H1 (cell line): ENCODE measurements around the gene PTGFR. TPM values are rescaled to one million over a fixed set of nuclear protein-coding genes. Genes with fewer than 3 reads are reported as not detected.

Source experiments
- CTCF ChIA-PET: fragments of 300-600 bp; sonication (Branson Sonifier 250); formaldehyde crosslinking; loops from one replicate; lab custom pipeline; 2021; ENCODE audit not compliant: partially characterized antibody; lab: Charles Lee
- POLR2A ChIA-PET: fragments of 300-600 bp; sonication (Branson Sonifier 250); formaldehyde crosslinking; loops from one replicate; lab custom pipeline; 2021; ENCODE audit warnings: inconsistent platforms; ENCODE audit not compliant: partially characterized antibody; lab: Charles Lee
- DNase-seq, 2 experiments: peaks; one replicate each; pipeline versions ENCODE4 v3.0.0 to v3.0.0-alpha.2; 2010 to 2022; ENCODE audit warnings: low spot score in 2 of 2, low read depth in 1 of 2, mixed read lengths in 1 of 2
- FAIRE-seq: peaks from 2 replicates; lab custom pipeline; 2011; peaks lifted over from hg19 to GRCh38; lab: Jason Lieb, UNC
- H2AFZ ChIP-seq: 2 replicates; pipeline ENCODE4 v1.8.1; 2012; ENCODE audit warnings: low read length, inconsistent platforms
- H2AK5ac ChIP-seq: 2 replicates; pipeline ENCODE4 v1.6.1; 2013; ENCODE audit warnings: low read depth, low read length
- H2BK120ac ChIP-seq: replicated peaks from 2 replicates; pipeline ENCODE3; 2013; ENCODE audit warnings: low read depth, low read length, inconsistent platforms
- H2BK12ac ChIP-seq: 2 replicates; pipeline ENCODE4 v1.6.1; 2013; ENCODE audit warnings: low read depth, low read length
- H2BK15ac ChIP-seq: 2 replicates; pipeline ENCODE4 v1.6.1; 2013; ENCODE audit warnings: low read length
- H2BK20ac ChIP-seq: 2 replicates; pipeline ENCODE4 v1.6.1; 2013; ENCODE audit warnings: low read length
- H2BK5ac ChIP-seq: 2 replicates; pipeline ENCODE4 v1.6.1; 2013; ENCODE audit warnings: low read depth, low read length
- H3K14ac ChIP-seq: 2 replicates; pipeline ENCODE4 v1.6.1; 2013; ENCODE audit warnings: inconsistent platforms; ENCODE audit not compliant: insufficient read length
- H3K18ac ChIP-seq: 2 replicates; pipeline ENCODE4 v1.6.1; 2013; ENCODE audit warnings: low read length; ENCODE audit errors: extremely low read depth
- H3K23ac ChIP-seq: 2 replicates; pipeline ENCODE4 v1.6.1; 2013; ENCODE audit warnings: inconsistent platforms; ENCODE audit not compliant: insufficient read length
- H3K23me2 ChIP-seq: 2 replicates; pipeline ENCODE4 v1.6.1; 2013; ENCODE audit warnings: low read depth, low read length
- H3K27ac ChIP-seq: 2 replicates; pipeline ENCODE4 v1.6.1; 2011; ENCODE audit warnings: low read depth, low read length, inconsistent platforms
- H3K27me3 ChIP-seq, 4 experiments: replicated peaks in 1 of 4; 1 replicate in 1 of 4; 2 replicates in 3 of 4; pipeline versions ENCODE4 v1.6.1 to v1.8.1; 2011 to 2013; ENCODE audit warnings: low read length in 3 of 4, mild to moderate bottlenecking in 3 of 4, inconsistent platforms in 2 of 4, mixed read lengths in 2 of 4, moderate library complexity in 1 of 4; ENCODE audit not compliant: control insufficient read depth in 3 of 4, insufficient read depth in 3 of 4; ENCODE audit errors: extremely low read depth in 1 of 4
- H3K36me3 ChIP-seq, 4 experiments: 2 replicates each; pipeline versions ENCODE4 v1.6.1 to v1.8.1; 2011 to 2013; ENCODE audit warnings: mild to moderate bottlenecking in 4 of 4, low read length in 3 of 4, moderate library complexity in 2 of 4, control low read depth in 1 of 4, inconsistent platforms in 1 of 4; ENCODE audit not compliant: insufficient read depth in 4 of 4, control insufficient read depth in 2 of 4
- H3K4ac ChIP-seq: replicated peaks from 2 replicates; pipeline ENCODE3; 2013; ENCODE audit warnings: low read length, low read depth, mixed read lengths, inconsistent platforms; ENCODE audit not compliant: insufficient read length
- H3K4me1 ChIP-seq, 4 experiments: replicated peaks in 1 of 4; 1 replicate in 1 of 4; 2 replicates in 3 of 4; pipeline versions ENCODE4 v1.6.1 to v1.8.1; 2011 to 2013; ENCODE audit warnings: low read length in 3 of 4, inconsistent platforms in 2 of 4, mixed read lengths in 1 of 4; ENCODE audit not compliant: insufficient read depth in 4 of 4, control insufficient read depth in 3 of 4
- H3K4me2 ChIP-seq, 2 experiments: 2 replicates each; pipeline versions ENCODE4 v1.6.1 to v1.8.1; 2011 to 2013; ENCODE audit warnings: low read depth in 2 of 2, low read length in 2 of 2, control low read depth in 1 of 2, inconsistent platforms in 1 of 2, mild to moderate bottlenecking in 1 of 2; ENCODE audit not compliant: insufficient read depth in 1 of 2
- H3K4me3 ChIP-seq, 4 experiments: fragments of 200-600, 300-600 bp in 1 of 4; sonication (generic), shearing (Covaris generic), sonication (Bioruptor Twin) in 1 of 4; 2 replicates each; pipeline versions ENCODE4 v1.5.1 to v1.8.1; 2011 to 2016; ENCODE audit warnings: low read length in 4 of 4, low read depth in 3 of 4, control low read depth in 2 of 4, inconsistent platforms in 2 of 4, mild to moderate bottlenecking in 2 of 4, mixed read lengths in 1 of 4, moderate library complexity in 1 of 4; ENCODE audit not compliant: insufficient read depth in 2 of 4; ENCODE audit errors: extremely low read depth in 1 of 4
- H3K56ac ChIP-seq: replicated peaks from 2 replicates; pipeline ENCODE3; 2013; ENCODE audit warnings: low read depth, mild to moderate bottlenecking, mixed read lengths, low read length, inconsistent platforms; ENCODE audit not compliant: insufficient read length
- H3K79me1 ChIP-seq: 2 replicates; pipeline ENCODE4 v1.6.1; 2013; ENCODE audit warnings: low read depth, low read length, control low read depth
- H3K79me2 ChIP-seq, 2 experiments: 2 replicates each; pipeline versions ENCODE4 v1.6.1 to v1.8.1; 2012 to 2013; ENCODE audit warnings: low read length in 2 of 2, mild to moderate bottlenecking in 2 of 2, inconsistent platforms in 1 of 2; ENCODE audit not compliant: insufficient read depth in 2 of 2, control insufficient read depth in 1 of 2
- H3K9ac ChIP-seq, 4 experiments: replicated peaks in 1 of 4; 1 replicate in 1 of 4; 2 replicates in 3 of 4; pipeline versions ENCODE4 v1.6.1 to v1.8.1; 2011 to 2013; ENCODE audit warnings: low read depth in 3 of 4, low read length in 3 of 4, control low read depth in 2 of 4, mild to moderate bottlenecking in 2 of 4, moderate library complexity in 2 of 4, inconsistent platforms in 1 of 4; ENCODE audit errors: extremely low read depth in 1 of 4
- H3K9me3 ChIP-seq, 2 experiments: 2 replicates each; pipeline versions ENCODE4 v1.6.1 to v1.8.1; 2012 to 2013; ENCODE audit warnings: mild to moderate bottlenecking in 2 of 2, moderate library complexity in 2 of 2, control low read depth in 1 of 2, inconsistent platforms in 1 of 2, low read depth in 1 of 2, low read length in 1 of 2, mixed read lengths in 1 of 2; ENCODE audit not compliant: insufficient read depth in 2 of 2
- H4K20me1 ChIP-seq, 2 experiments: replicated peaks in 1 of 2; 2 replicates each; pipeline versions ENCODE3 to v1.8.1; 2011 to 2013; ENCODE audit warnings: inconsistent platforms in 2 of 2, low read length in 2 of 2, mild to moderate bottlenecking in 1 of 2; ENCODE audit not compliant: insufficient read depth in 2 of 2, control insufficient read depth in 1 of 2
- H4K5ac ChIP-seq: 2 replicates; pipeline ENCODE4 v1.6.1; 2013; ENCODE audit warnings: low read length, low read depth, mixed read lengths, inconsistent platforms; ENCODE audit not compliant: insufficient read length
- H4K8ac ChIP-seq: 2 replicates; pipeline ENCODE4 v1.8.0; 2013; ENCODE audit warnings: mild to moderate bottlenecking, moderate library complexity, low read length, inconsistent platforms; ENCODE audit not compliant: insufficient read depth; ENCODE audit errors: extremely low read depth
- H4K91ac ChIP-seq: replicated peaks from 2 replicates; pipeline ENCODE3; 2013; ENCODE audit warnings: low read length, mixed read lengths, inconsistent platforms; ENCODE audit not compliant: insufficient read length
- BACH1 ChIP-seq: IDR thresholded peaks from 2 replicates; pipeline ENCODE4 v1.6.1; 2012; ENCODE audit warnings: low read length, improper control_type of control experiment
- CHD1 ChIP-seq: IDR thresholded peaks from 2 replicates; pipeline ENCODE4 v1.6.1; 2012; ENCODE audit warnings: low read depth, low read length, improper control_type of control experiment
- GTF2F1 ChIP-seq: IDR thresholded peaks from 2 replicates; pipeline ENCODE4 v1.6.1; 2012; ENCODE audit warnings: low read depth, low read length, improper control_type of control experiment, borderline replicate concordance
- JUN ChIP-seq: IDR thresholded peaks from 2 replicates; pipeline ENCODE4 v1.6.1; 2011; ENCODE audit warnings: low read depth, mild to moderate bottlenecking, improper control_type of control experiment, low read length
- KDM5A ChIP-seq: fragments of 200-600 bp; IDR thresholded peaks from 2 replicates; pipeline ENCODE4 v1.7.1; 2012; ENCODE audit warnings: mild to moderate bottlenecking, low read length, inconsistent platforms, mixed read lengths
- NRF1 ChIP-seq: IDR thresholded peaks from 2 replicates; pipeline ENCODE4 v1.6.1; 2011; ENCODE audit warnings: mild to moderate bottlenecking, low read depth, low read length, improper control_type of control experiment
- SAP30 ChIP-seq: fragments of 300-600 bp; sonication (generic); IDR thresholded peaks from 2 replicates; pipeline ENCODE4 v1.7.1; 2012; ENCODE audit warnings: low read length, moderate library complexity, mild to moderate bottlenecking, inconsistent platforms; ENCODE audit not compliant: insufficient read depth, insufficient replicate concordance
- TCF12 ChIP-seq: IDR thresholded peaks from 2 replicates; pipeline ENCODE4 v1.6.1; 2011; ENCODE audit warnings: low read depth, mild to moderate bottlenecking, low read length
- TEAD4 ChIP-seq: IDR thresholded peaks from 2 replicates; pipeline ENCODE4 v1.6.1; 2012; ENCODE audit warnings: low read depth, low read length, inconsistent platforms, mixed read lengths
- WGBS, 2 experiments: shearing (Covaris generic) in 1 of 2; methylation state at CpG; one replicate each; pipeline versions ENCODE4 v1.1.6 to v1.1.7; 2013 to 2015; ENCODE audit warnings: low lambda C conversion rate in 2 of 2, mixed read lengths in 2 of 2, inconsistent platforms in 1 of 2, low coverage in 1 of 2, missing lambda C conversion rate in 1 of 2; ENCODE audit not compliant: insufficient replicate concordance in 2 of 2, insufficient coverage in 1 of 2, insufficient read length in 1 of 2; ENCODE audit errors: extremely low coverage in 1 of 2, missing lambda C conversion rate in 1 of 2; 5-methylcytosine and 5-hydroxymethylcytosine counted together
- polyA plus RNA-seq, 7 experiments: library from polyadenylated mRNA; depleted of rRNA in 3 of 7; stranded (reverse) in 5 of 7; unstranded in 2 of 7; fragments of >200 nt in 5 of 7; fragments of 200-250 nt in 2 of 7; gene quantifications; 1 replicate in 5 of 7; 2 replicates in 1 of 7; 4 replicates in 1 of 7; pipeline versions ENCODE4 v1.2.1 to v1.2.3, GENCODE V29; 2011 to 2013; ENCODE audit warnings: missing spikeins in 2 of 7, mixed read lengths in 2 of 7
- total RNA-seq: library from RNA; stranded (reverse); fragmentation: NEBNext Ultra II Directional; extraction: Animal tissue kit (Norgen Biotek cat#: 25700); gene quantifications from 2 replicates; pipeline ENCODE4 v1.2.1, GENCODE V29; 2021

Gene PTGFR
- total and polyA plus RNA-seq, 2 of the 8 experiments (the other 6 are each of a cell fraction or from before 2014, with no cell fraction given) = 0.02 TPM; not detected in 1

- Histone ChIP-seq H3K23ac (no peak overlapping the region), H3K27ac (no peak overlapping the region), H3K18ac (no peak overlapping the region), H3K36me3 (no peaks in the 10 kb centered on the region), H2BK12ac (no peak overlapping the region), H2BK15ac (no peak overlapping the region), H3K79me1 (no peaks in the 10 kb centered on the region), H3K9ac (no peak overlapping the region), H4K20me1 (no peaks in the 10 kb centered on the region), H3K4me1 (0 out of 7 replicates have a peak, but pooled peaks cover 0 to 4% (median 0%) of the 10 kb centered on the region in 4 experiments), H3K23me2 (peaks cover 11% of the 10 kb centered on the region), H2AFZ (no peak overlapping the region), H2BK5ac (no peak overlapping the region), H3K79me2 (no peaks in the 10 kb centered on the region), H3K4me2 (no peak overlapping the region), H3K9me3 (no peaks in the 10 kb centered on the region), H3K27me3 (peaks cover 11 to 35% (median 26%) of the 10 kb centered on the region in 4 experiments), H2BK20ac (no peak overlapping the region), H2BK120ac (no peak overlapping the region), H4K8ac (no peak overlapping the region), H4K5ac (no peak overlapping the region), H3K4me3 (no peak overlapping the region), H3K14ac (no peak overlapping the region), H3K4ac (no peak overlapping the region), H2AK5ac (no peak overlapping the region), H3K56ac (no peak overlapping the region), H4K91ac (no peak overlapping the region)
- TF ChIP-seq TEAD4 = no peak
- TF ChIP-seq KDM5A = no peak
- TF ChIP-seq SAP30 = no peak
- TF ChIP-seq CHD1 = no peak
- TF ChIP-seq BACH1 = no peak
- no peak for TF ChIP-seq JUN
- no peak for TF ChIP-seq NRF1
- no peak for TF ChIP-seq TCF12
- no peak for TF ChIP-seq GTF2F1
- CTCF ChIA-PET = interaction anchor here (0.6 to 1.4 kb wide), 2 partner anchors 19 to 157 kb away, joined by 3 to 4 read pairs; no protein-coding TSS in a partner anchor
- DNase-seq (no peak), FAIRE-seq (no peak)
- POLR2A ChIA-PET = no interaction called here
- WGBS, 2 experiments = 93% methylated on average over 1 of the region's 1 CpG; no CpG with 5 or more reads in 1 of the 2 experiments
These were observed 2.7 kb downstream of the PTGFR start for GRCh38 chr1:78493451-78493850.
